Measurements from ENCODE around the gene APC. TPM values are rescaled to one million over a fixed set of nuclear protein-coding genes. Genes with fewer than 3 reads are reported as not detected.
A peak's percentile ranks its signal among the peaks of the same experiment; 100 is the strongest.

Gene APC
- total and polyA plus RNA-seq, 2 of the 13 experiments (the other 11 are each of a cell fraction or from before 2014, with no cell fraction given): 6.1 to 19.0 TPM

DNA sequence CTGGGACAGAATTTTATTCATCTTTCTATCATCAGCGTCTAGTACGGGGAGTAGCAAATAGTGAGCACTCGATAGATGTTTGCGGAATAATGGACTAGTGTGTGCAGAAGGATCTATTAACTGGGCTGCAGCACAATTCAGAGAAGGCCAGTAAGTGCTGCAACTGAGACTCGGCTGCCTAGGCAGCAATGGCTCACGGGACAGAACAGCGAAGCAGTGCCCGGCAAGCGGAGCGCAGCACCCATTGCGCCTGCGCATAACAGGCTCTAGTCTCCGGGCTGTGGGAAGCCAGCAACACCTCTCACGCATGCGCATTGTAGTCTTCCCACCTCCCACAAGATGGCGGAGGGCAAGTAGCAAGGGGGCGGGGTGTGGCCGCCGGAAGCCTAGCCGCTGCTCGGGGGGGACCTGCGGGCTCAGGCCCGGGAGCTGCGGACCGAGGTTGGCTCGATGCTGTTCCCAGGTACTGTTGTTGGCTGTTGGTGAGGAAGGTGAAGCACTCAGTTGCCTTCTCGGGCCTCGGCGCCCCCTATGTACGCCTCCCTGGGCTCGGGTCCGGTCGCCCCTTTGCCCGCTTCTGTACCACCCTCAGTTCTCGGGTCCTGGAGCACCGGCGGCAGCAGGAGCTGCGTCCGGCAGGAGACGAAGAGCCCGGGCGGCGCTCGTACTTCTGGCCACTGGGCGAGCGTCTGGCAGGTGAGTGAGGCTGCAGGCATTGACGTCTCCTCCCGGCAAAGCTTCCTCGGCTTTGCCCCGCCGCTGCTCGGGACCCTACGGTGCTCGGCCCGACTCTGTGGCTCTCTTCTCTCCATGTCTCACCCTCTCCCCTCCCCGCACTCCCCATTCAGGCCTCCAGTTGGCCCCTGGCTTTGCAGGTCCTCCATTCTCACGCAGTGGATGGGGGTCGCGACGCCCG lies 30.2 kb upstream of the APC start (continued):
- TF ChIP-seq ZNF704 (CRISPR knock-in tag; IDR thresholded peaks at IDR 0.05; ENCODE audit: borderline replicate concordance): peak; percentile 56; the same call in 1 of the 2 replicates
- TF ChIP-seq HOXA7 (CRISPR knock-in tag; IDR thresholded peaks at IDR 0.05): no peak
- peak; percentile 43; the same call in 1 of the 2 replicates for TF ChIP-seq TBX3 (IDR thresholded peaks at IDR 0.05; ENCODE audit: borderline replicate concordance)
- TF ChIP-seq USF2 (IDR thresholded peaks at IDR 0.05; ENCODE audit: low read depth, low read length): no peak
- TF ChIP-seq USF2 (CRISPR knock-in tag; IDR thresholded peaks at IDR 0.05; ENCODE audit: borderline replicate concordance): peak; percentile 31; the same call in 1 of the 2 replicates
- peak; percentile 42; the same call in 1 of the 2 replicates for TF ChIP-seq ZSCAN9 (CRISPR knock-in tag; IDR thresholded peaks at IDR 0.05; ENCODE audit: borderline replicate concordance)
- peak; percentile 72 for TF ChIP-seq MEF2D (CRISPR knock-in tag; IDR thresholded peaks at IDR 0.05)
- peak; percentile 62 for TF ChIP-seq HNRNPH1 (optimal IDR thresholded peaks at IDR 0.05; ENCODE audit: low read depth, low read length)
- TF ChIP-seq, protein P1, sequence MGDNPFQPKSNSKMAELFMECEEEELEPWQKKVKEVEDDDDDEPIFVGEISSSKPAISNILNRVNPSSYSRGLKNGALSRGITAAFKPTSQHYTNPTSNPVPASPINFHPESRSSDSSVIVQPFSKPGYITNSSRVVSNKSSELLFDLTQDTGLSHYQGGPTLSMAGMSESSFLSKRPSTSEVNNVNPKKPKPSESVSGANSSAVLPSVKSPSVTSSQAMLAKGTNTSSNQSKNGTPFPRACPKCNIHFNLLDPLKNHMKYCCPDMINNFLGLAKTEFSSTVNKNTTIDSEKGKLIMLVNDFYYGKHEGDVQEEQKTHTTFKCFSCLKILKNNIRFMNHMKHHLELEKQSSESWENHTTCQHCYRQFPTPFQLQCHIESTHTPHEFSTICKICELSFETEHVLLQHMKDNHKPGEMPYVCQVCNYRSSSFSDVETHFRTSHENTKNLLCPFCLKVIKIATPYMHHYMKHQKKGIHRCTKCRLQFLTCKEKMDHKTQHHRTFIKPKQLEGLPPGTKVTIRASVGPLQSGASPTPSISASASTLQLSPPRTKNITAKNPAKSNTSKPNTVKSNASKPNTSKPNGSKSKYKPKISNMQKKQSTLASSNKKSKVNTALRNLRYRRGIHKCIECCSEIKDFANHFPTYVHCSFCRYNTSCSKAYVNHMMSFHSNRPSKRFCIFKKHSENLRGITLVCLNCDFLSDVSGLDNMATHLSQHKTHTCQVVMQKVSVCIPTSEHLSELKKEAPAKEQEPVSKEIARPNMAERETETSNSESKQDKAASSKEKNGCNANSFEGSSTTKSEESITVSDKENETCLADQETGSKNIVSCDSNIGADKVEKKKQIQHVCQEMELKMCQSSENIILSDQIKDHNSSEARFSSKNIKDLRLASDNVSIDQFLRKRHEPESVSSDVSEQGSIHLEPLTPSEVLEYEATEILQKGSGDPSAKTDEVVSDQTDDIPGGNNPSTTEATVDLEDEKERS (CRISPR knock-in tag; IDR thresholded peaks at IDR 0.05): peak; percentile 52; the same call in 1 of the 2 replicates
- TF ChIP-seq TP53 (CRISPR knock-in tag; conservative IDR thresholded peaks at IDR 0.05): no peak
- TF ChIP-seq TAF1 (CRISPR knock-in tag; IDR thresholded peaks at IDR 0.05): peak; percentile 95
- peak; percentile 71; the same call in 1 of the 2 replicates for TF ChIP-seq GATAD1 (CRISPR knock-in tag; IDR thresholded peaks at IDR 0.05)
- peak; percentile 54; the same call in 1 of the 2 replicates for TF ChIP-seq ZMYM3 (CRISPR knock-in tag; IDR thresholded peaks at IDR 0.05)
- TF ChIP-seq ZNF788 (CRISPR knock-in tag; IDR thresholded peaks at IDR 0.05; ENCODE audit: borderline replicate concordance): peak; percentile 58; the same call in 1 of the 2 replicates
- peak; percentile 65; the same call in 1 of the 2 replicates for TF ChIP-seq SSRP1 (CRISPR knock-in tag; IDR thresholded peaks at IDR 0.05)
- no peak for TF ChIP-seq ZNF589 (CRISPR knock-in tag; conservative IDR thresholded peaks at IDR 0.05)
- TF ChIP-seq ZNF607 (CRISPR knock-in tag; IDR thresholded peaks at IDR 0.05; ENCODE audit: borderline replicate concordance): peak; percentile 88
- TF ChIP-seq SYNCRIP (IDR thresholded peaks at IDR 0.05; ENCODE audit: insufficient read depth, low read depth, low read length): no peak
- TF ChIP-seq POLR2G (IDR thresholded peaks at IDR 0.05; ENCODE audit: low read depth, low read length): peak; percentile 96
- TF ChIP-seq THAP11 (CRISPR knock-in tag; IDR thresholded peaks at IDR 0.05): peak; percentile 81
- peak; percentile 11; the same call in 1 of the 2 replicates for TF ChIP-seq SIX1 (CRISPR knock-in tag; IDR thresholded peaks at IDR 0.05; ENCODE audit: borderline replicate concordance)
- TF ChIP-seq ZNF709 (CRISPR knock-in tag; IDR thresholded peaks at IDR 0.05): peak; percentile 79; the same call in 1 of the 2 replicates
- TF ChIP-seq ZFAT (CRISPR knock-in tag; conservative IDR thresholded peaks at IDR 0.05): 0 out of 2 replicates have a peak, but pooled peaks have one; percentile 24
- peak; percentile 56; the same call in 1 of the 2 replicates for TF ChIP-seq ZNF644 (CRISPR knock-in tag; IDR thresholded peaks at IDR 0.05; ENCODE audit: low read depth)
